GM21529 (cell line): ENCODE data around the gene USP47.

ENCODE experiments used
- ATAC-seq: cut with Tn5 transposase; IDR thresholded peaks from one replicate; pipeline ENCODE4 v1.9.1; 2021; ENCODE audit not compliant: unreplicated experiment

USP47 gene

GRCh38 chr11:11992257-11993212 lies 150.8 kb downstream of the USP47 start:
- no peak for ATAC-seq

GRCh38 chr11:11993839-11994238 lies 152.1 kb downstream of the USP47 start:
- ATAC-seq: no peak

GRCh38 chr11:11995601-11996000 lies 153.8 kb downstream of the USP47 start:
- ATAC-seq: no peak

- ATAC-seq: no peak
Observed at GRCh38 chr11:11996321-11997048, 154.7 kb downstream of the USP47 start.

GRCh38 chr11:11997049-11997322 lies 155.2 kb downstream of the USP47 start:
- ATAC-seq: no peak

GRCh38 chr11:11998091-11998781 lies 156.5 kb downstream of the USP47 start:
- no peak for ATAC-seq

- ATAC-seq: no peak
Observed at GRCh38 chr11:12001186-12001585, 159.4 kb downstream of the USP47 start.

GRCh38 chr11:12003336-12003735 lies 161.6 kb downstream of the USP47 start:
- no peak for ATAC-seq

GRCh38 chr11:12003815-12004214 lies 162.0 kb downstream of the USP47 start:
- ATAC-seq: no peak

- no peak for ATAC-seq
Observed at GRCh38 chr11:12005061-12005460, 163.3 kb downstream of the USP47 start.

- ATAC-seq: no peak
Observed at GRCh38 chr11:12005476-12005875, 163.7 kb downstream of the USP47 start.

- ATAC-seq: no peak
Observed at GRCh38 chr11:12006552-12007229, 164.9 kb downstream of the USP47 start.

GRCh38 chr11:12007230-12007593 lies 165.4 kb downstream of the USP47 start:
- no peak for ATAC-seq

- no peak for ATAC-seq
Observed at GRCh38 chr11:12007769-12008737, 166.3 kb downstream of the USP47 start, which contains the start of gene DKK3. Gene DKK3 (minus strand): TSS chr11:12008626. CDS start chr11:12008582, 44 bp downstream.
